WTC11 (cell line): ENCODE measurements around the gene IAH1.

Experiments used
- CTCF ChIP-seq: fragments of 200-600 bp; IDR thresholded peaks from 2 replicates; pipeline ENCODE4 v1.8.0; 2022; ENCODE audit warnings: antibody characterized with exemption
- ETV6 ChIP-seq: sonication (generic); formaldehyde crosslinking; IDR thresholded peaks from 2 replicates; pipeline ENCODE4 v1.8.1; 2022; ENCODE audit warnings: mild to moderate bottlenecking, missing genetic modification reagents
- MAX ChIP-seq: sonication (generic); formaldehyde crosslinking; IDR thresholded peaks from 2 replicates; pipeline ENCODE4 v1.8.0; 2022; ENCODE audit warnings: mild to moderate bottlenecking, missing genetic modification reagents
- MLX ChIP-seq: sonication (generic); formaldehyde crosslinking; IDR thresholded peaks from 2 replicates; pipeline ENCODE4 v1.8.1; 2023; ENCODE audit warnings: mild to moderate bottlenecking, missing genetic modification reagents, moderate library complexity
- NFYB ChIP-seq: sonication (generic); formaldehyde crosslinking; conservative IDR thresholded peaks from 2 replicates; pipeline ENCODE4 v1.8.0; 2022; ENCODE audit warnings: low read depth, missing genetic modification reagents
- NR1H2 ChIP-seq: sonication (generic); formaldehyde crosslinking; IDR thresholded peaks from 2 replicates; pipeline ENCODE4 v1.9.0; 2021; ENCODE audit warnings: mild to moderate bottlenecking, moderate library complexity, missing genetic modification reagents
- NR2C2 ChIP-seq: sonication (generic); formaldehyde crosslinking; IDR thresholded peaks from 2 replicates; pipeline ENCODE4 v1.8.0; 2022; ENCODE audit warnings: mild to moderate bottlenecking, missing genetic modification reagents
- PRDM15 ChIP-seq: sonication (generic); formaldehyde crosslinking; IDR thresholded peaks from 2 replicates; pipeline ENCODE4 v1.8.0; 2022; ENCODE audit warnings: missing genetic modification reagents
- USF2 ChIP-seq: sonication (generic); formaldehyde crosslinking; IDR thresholded peaks from 2 replicates; pipeline ENCODE4 v1.8.1; 2023; ENCODE audit warnings: mild to moderate bottlenecking, missing genetic modification reagents, moderate library complexity
- ZBTB21 ChIP-seq: sonication (generic); formaldehyde crosslinking; IDR thresholded peaks from 2 replicates; pipeline ENCODE4 v1.8.1; 2023; ENCODE audit warnings: mild to moderate bottlenecking, missing genetic modification reagents, borderline replicate concordance
- ZNF263 ChIP-seq: sonication (generic); formaldehyde crosslinking; IDR thresholded peaks from 2 replicates; pipeline ENCODE4 v1.8.1; 2022; ENCODE audit warnings: low read depth, mild to moderate bottlenecking, moderate library complexity, missing genetic modification reagents
- ZSCAN18 ChIP-seq: fragments of 250-450 bp; sonication (Bioruptor Pico); IDR thresholded peaks from 2 replicates; pipeline ENCODE4 v2.1.2; 2022; ENCODE audit warnings: mild to moderate bottlenecking, moderate library complexity

GRCh38 chr2:9439536-9439935 lies 34.8 kb upstream of the IAH1 start:
- no peak for TF ChIP-seq USF2 (CRISPR knock-in tag)
- TF ChIP-seq NR2C2 (CRISPR knock-in tag): no peak
- no peak for TF ChIP-seq CTCF
- TF ChIP-seq MLX: no peak
- no peak for TF ChIP-seq MAX
- no peak for TF ChIP-seq ETV6
- no peak for TF ChIP-seq NR1H2
- TF ChIP-seq ZNF263: no peak
- no peak for TF ChIP-seq ZSCAN18
- TF ChIP-seq ZBTB21 (CRISPR knock-in tag): no peak
- TF ChIP-seq NFYB (CRISPR knock-in tag): no peak
- TF ChIP-seq PRDM15 (CRISPR knock-in tag): no peak
